GM12878 (cell line): ENCODE results near the gene CCNG1. TPM values are rescaled to one million over a fixed set of nuclear protein-coding genes. Genes with fewer than 3 reads are reported as not detected.
A peak's percentile ranks its signal among the peaks of the same experiment; 100 is the strongest.

Experiments used
- BMI1 ChIP-seq: fragments of 450-650 bp; IDR thresholded peaks from 2 replicates; pipeline ENCODE4 v1.6.1; 2016; ENCODE audit warnings: mild to moderate bottlenecking, moderate library complexity, borderline replicate concordance
- CHD4 ChIP-seq: fragments of 200-600 bp; sonication (generic); IDR thresholded peaks from 2 replicates; pipeline ENCODE4 v1.6.1; 2016; ENCODE audit warnings: mild to moderate bottlenecking
- MYB ChIP-seq: fragments of 150-350 bp; IDR thresholded peaks from 2 replicates; pipeline ENCODE4 v1.6.1; 2014; ENCODE audit warnings: mild to moderate bottlenecking, low read depth, low read length, borderline replicate concordance
- NBN ChIP-seq: fragments of 450-650 bp; IDR thresholded peaks from 2 replicates; pipeline ENCODE4 v1.6.1; 2016
- PML ChIP-seq: IDR thresholded peaks from 2 replicates; pipeline ENCODE4 v1.6.1; 2012; ENCODE audit warnings: low read length, inconsistent platforms
- POLR2A ChIP-seq: IDR thresholded peaks from 2 replicates; pipeline ENCODE4 v1.6.1; 2011; ENCODE audit warnings: low read depth, mild to moderate bottlenecking, low read length
- SMC3 ChIP-seq: IDR thresholded peaks from 2 replicates; pipeline ENCODE4 v1.6.1; 2011; ENCODE audit warnings: low read length, improper control_type of control experiment, borderline replicate concordance
- SPI1 ChIP-seq: IDR thresholded peaks from 2 replicates; pipeline ENCODE4 v1.6.1; 2011; ENCODE audit warnings: low read depth, mild to moderate bottlenecking, low read length, moderate library complexity, borderline replicate concordance; ENCODE audit not compliant: insufficient read depth
- SREBF1 ChIP-seq: IDR thresholded peaks from 2 replicates; pipeline ENCODE4 v1.6.1; 2012; ENCODE audit warnings: mild to moderate bottlenecking, low read length
- TAF1 ChIP-seq: IDR thresholded peaks from 2 replicates; pipeline ENCODE4 v1.6.1; 2011; ENCODE audit warnings: mild to moderate bottlenecking, low read depth, low read length, borderline replicate concordance
- TBL1XR1 ChIP-seq: IDR thresholded peaks from 2 replicates; pipeline ENCODE4 v1.6.1; 2012; ENCODE audit warnings: low read depth, low read length, improper control_type of control experiment
- ZNF24 ChIP-seq: fragments of 450-650 bp; IDR thresholded peaks from 2 replicates; pipeline ENCODE4 v1.6.1; 2017; ENCODE audit warnings: antibody characterized with exemption, mild to moderate bottlenecking
- polyA plus RNA-seq, 11 experiments: library from polyadenylated mRNA; depleted of rRNA in 4 of 11; unstranded in 6 of 11; stranded (reverse) in 5 of 11; fragments of >200 nt; fragmentation: Nextera tagmentation in 4 of 11; fragmentation: Illumina TruSeq in 1 of 11; extraction: Ambion mirVana in 4 of 11; extraction: Trizol in 1 of 11; gene quantifications; 1 replicate in 1 of 11; 2 replicates in 10 of 11; pipeline versions ENCODE4 v1.2.1 to v1.2.3, GENCODE V29; 2011 to 2016; ENCODE audit warnings: inconsistent platforms in 2 of 11, missing spikeins in 2 of 11, low read depth in 1 of 11
- total RNA-seq, 4 experiments: library from RNA; depleted of rRNA in 3 of 4; stranded (reverse); fragments of >200 nt in 3 of 4; fragmentation: Illumina TruSeq in 1 of 4; extraction: Trizol in 1 of 4; gene quantifications; 2 replicates each; pipeline versions ENCODE4 v1.2.1 to v1.2.3, GENCODE V29; 2013 to 2021
- TF ChIP-seq, protein P1 (sequence below): fragments of 450-650 bp; IDR thresholded peaks from 2 replicates; pipeline ENCODE4 v1.6.1; 2017; ENCODE audit warnings: mild to moderate bottlenecking, moderate library complexity
- TF ChIP-seq, protein P2 (sequence below): fragments of 450-650 bp; IDR thresholded peaks from 2 replicates; pipeline ENCODE4 v1.6.1; 2018; ENCODE audit warnings: borderline replicate concordance, mild to moderate bottlenecking; ENCODE audit not compliant: partially characterized antibody

The CCNG1 gene
- total and polyA plus RNA-seq, 10 of the 15 experiments (the other 5 are each of a cell fraction or from before 2014, with no cell fraction given), result 90.1 to 274 (median 200) TPM

DNA sequence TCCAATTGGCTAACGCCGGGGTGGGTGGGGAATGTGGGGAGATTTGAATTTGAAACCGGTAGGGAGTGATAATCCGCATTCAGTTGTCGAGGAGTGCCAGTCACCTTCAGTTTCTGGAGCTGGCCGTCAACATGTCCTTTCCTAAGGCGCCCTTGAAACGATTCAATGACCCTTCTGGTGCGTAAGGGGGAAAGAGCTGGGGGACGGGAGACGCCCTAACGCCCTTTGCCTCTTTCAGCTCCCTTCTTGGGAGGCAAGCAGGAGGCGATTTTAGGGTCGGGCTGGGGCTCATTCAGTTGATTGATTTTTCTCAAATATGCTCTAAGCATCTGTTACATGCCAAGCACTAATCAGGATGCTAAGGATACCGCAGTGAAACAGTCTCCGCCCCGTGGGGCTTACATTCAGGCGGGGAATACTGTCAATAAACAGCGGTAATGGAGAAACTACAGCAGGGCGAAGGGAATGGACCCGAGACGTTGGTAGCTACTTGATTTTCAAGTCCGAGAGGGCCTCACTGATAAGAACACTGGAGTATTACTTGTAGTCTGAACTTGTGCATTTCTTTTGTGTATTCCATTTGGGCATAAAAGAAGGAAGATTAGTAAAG is 23.3 kb downstream of the CCNG1 start, which contains the start of gene HMMR (continued):
- TF ChIP-seq, protein P1, sequence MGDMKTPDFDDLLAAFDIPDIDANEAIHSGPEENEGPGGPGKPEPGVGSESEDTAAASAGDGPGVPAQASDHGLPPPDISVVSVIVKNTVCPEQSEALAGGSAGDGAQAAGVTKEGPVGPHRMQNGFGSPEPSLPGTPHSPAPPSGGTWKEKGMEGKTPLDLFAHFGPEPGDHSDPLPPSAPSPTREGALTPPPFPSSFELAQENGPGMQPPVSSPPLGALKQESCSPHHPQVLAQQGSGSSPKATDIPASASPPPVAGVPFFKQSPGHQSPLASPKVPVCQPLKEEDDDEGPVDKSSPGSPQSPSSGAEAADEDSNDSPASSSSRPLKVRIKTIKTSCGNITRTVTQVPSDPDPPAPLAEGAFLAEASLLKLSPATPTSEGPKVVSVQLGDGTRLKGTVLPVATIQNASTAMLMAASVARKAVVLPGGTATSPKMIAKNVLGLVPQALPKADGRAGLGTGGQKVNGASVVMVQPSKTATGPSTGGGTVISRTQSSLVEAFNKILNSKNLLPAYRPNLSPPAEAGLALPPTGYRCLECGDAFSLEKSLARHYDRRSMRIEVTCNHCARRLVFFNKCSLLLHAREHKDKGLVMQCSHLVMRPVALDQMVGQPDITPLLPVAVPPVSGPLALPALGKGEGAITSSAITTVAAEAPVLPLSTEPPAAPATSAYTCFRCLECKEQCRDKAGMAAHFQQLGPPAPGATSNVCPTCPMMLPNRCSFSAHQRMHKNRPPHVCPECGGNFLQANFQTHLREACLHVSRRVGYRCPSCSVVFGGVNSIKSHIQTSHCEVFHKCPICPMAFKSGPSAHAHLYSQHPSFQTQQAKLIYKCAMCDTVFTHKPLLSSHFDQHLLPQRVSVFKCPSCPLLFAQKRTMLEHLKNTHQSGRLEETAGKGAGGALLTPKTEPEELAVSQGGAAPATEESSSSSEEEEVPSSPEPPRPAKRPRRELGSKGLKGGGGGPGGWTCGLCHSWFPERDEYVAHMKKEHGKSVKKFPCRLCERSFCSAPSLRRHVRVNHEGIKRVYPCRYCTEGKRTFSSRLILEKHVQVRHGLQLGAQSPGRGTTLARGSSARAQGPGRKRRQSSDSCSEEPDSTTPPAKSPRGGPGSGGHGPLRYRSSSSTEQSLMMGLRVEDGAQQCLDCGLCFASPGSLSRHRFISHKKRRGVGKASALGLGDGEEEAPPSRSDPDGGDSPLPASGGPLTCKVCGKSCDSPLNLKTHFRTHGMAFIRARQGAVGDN, result no peak
- TF ChIP-seq SREBF1 (0 out of 2 replicates have a peak, but pooled peaks have one; percentile 10), POLR2A (peak; percentile 64; the same call in 1 of the 2 replicates), CHD4 (no peak), MYB (no peak), TBL1XR1 (no peak), PML (no peak), SPI1 (no peak), ZNF24 (no peak), SMC3 (no peak), BMI1 (no peak), NBN (no peak), TAF1 (peak; percentile 64; the same call in 1 of the 2 replicates)
- TF ChIP-seq, protein P2, sequence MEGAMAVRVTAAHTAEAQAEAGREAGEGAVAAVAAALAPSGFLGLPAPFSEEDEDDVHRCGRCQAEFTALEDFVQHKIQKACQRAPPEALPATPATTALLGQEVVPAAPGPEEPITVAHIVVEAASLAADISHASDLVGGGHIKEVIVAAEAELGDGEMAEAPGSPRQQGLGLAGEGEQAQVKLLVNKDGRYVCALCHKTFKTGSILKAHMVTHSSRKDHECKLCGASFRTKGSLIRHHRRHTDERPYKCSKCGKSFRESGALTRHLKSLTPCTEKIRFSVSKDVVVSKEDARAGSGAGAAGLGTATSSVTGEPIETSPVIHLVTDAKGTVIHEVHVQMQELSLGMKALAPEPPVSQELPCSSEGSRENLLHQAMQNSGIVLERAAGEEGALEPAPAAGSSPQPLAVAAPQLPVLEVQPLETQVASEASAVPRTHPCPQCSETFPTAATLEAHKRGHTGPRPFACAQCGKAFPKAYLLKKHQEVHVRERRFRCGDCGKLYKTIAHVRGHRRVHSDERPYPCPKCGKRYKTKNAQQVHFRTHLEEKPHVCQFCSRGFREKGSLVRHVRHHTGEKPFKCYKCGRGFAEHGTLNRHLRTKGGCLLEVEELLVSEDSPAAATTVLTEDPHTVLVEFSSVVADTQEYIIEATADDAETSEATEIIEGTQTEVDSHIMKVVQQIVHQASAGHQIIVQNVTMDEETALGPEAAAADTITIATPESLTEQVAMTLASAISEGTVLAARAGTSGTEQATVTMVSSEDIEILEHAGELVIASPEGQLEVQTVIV, result no peak
